WERI-Rb-1 (cell line): Measurements from ENCODE around the gene PSMD2.
A peak's percentile ranks its signal among the peaks of the same experiment; 100 is the strongest.

ENCODE experiments used
- DNase-seq: peaks from one replicate; pipeline ENCODE4 v3.0.0-alpha.2; 2020
- H3K27ac ChIP-seq: fragments of 250-450 bp; sonication (Bioruptor Pico); 2 replicates; pipeline ENCODE4 v1.5.1; 2020; ENCODE audit warnings: mild to moderate bottlenecking, moderate library complexity
- H3K27me3 ChIP-seq: fragments of 250-450 bp; sonication (Bioruptor Pico); 2 replicates; pipeline ENCODE4 v1.5.1; 2021; ENCODE audit warnings: mild to moderate bottlenecking, low read depth, moderate library complexity; ENCODE audit not compliant: insufficient read depth, severe bottlenecking
- H3K36me3 ChIP-seq: fragments of 250-450 bp; sonication (Bioruptor Pico); 2 replicates; pipeline ENCODE4 v1.5.1; 2020; ENCODE audit warnings: mild to moderate bottlenecking, moderate library complexity
- H3K4me3 ChIP-seq: 2 replicates; pipeline ENCODE4 v1.5.1; 2011; ENCODE audit warnings: low read depth, mild to moderate bottlenecking, control low read depth, low read length
- H3K9me3 ChIP-seq: fragments of 250-450 bp; sonication (Bioruptor Pico); 2 replicates; pipeline ENCODE4 v1.5.1; 2021; ENCODE audit warnings: mild to moderate bottlenecking, moderate library complexity; ENCODE audit not compliant: severe bottlenecking
- TF ChIP-seq, protein P1 (sequence below): IDR thresholded peaks from 2 replicates; pipeline ENCODE4 v1.5.1; 2011; ENCODE audit warnings: low read depth, mild to moderate bottlenecking, control low read depth, inconsistent platforms, low read length

PSMD2 gene

GRCh38 chr3:184257083-184257915 is 41.7 kb upstream of the PSMD2 start:
- H3K27me3 ChIP-seq = peaks cover 24% of the 10 kb centered on the region
- DNase-seq = no peak
- H3K9me3 ChIP-seq = no peaks in the 10 kb centered on the region
- TF ChIP-seq, protein P1, sequence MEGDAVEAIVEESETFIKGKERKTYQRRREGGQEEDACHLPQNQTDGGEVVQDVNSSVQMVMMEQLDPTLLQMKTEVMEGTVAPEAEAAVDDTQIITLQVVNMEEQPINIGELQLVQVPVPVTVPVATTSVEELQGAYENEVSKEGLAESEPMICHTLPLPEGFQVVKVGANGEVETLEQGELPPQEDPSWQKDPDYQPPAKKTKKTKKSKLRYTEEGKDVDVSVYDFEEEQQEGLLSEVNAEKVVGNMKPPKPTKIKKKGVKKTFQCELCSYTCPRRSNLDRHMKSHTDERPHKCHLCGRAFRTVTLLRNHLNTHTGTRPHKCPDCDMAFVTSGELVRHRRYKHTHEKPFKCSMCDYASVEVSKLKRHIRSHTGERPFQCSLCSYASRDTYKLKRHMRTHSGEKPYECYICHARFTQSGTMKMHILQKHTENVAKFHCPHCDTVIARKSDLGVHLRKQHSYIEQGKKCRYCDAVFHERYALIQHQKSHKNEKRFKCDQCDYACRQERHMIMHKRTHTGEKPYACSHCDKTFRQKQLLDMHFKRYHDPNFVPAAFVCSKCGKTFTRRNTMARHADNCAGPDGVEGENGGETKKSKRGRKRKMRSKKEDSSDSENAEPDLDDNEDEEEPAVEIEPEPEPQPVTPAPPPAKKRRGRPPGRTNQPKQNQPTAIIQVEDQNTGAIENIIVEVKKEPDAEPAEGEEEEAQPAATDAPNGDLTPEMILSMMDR = no peak
- no peaks in the 10 kb centered on the region for H3K36me3 ChIP-seq
- H3K4me3 ChIP-seq = no peak overlapping the region
- no peak overlapping the region for H3K27ac ChIP-seq

- TF ChIP-seq, protein P1 = no peak
- Histone ChIP-seq H3K4me3 (no peak overlapping the region), H3K27me3 (peaks cover 30% of the 10 kb centered on the region), H3K27ac (no peak overlapping the region), H3K36me3 (no peaks in the 10 kb centered on the region), H3K9me3 (no peaks in the 10 kb centered on the region)
- DNase-seq = no peak
These were observed 40.1 kb upstream of the PSMD2 start for GRCh38 chr3:184258926-184259325.

- TF ChIP-seq, protein P1 = no peak
- Histone ChIP-seq H3K27me3 (peaks cover 30% of the 10 kb centered on the region), H3K4me3 (no peak overlapping the region), H3K9me3 (no peaks in the 10 kb centered on the region), H3K27ac (no peak overlapping the region), H3K36me3 (no peaks in the 10 kb centered on the region)
- DNase-seq = no peak
These were observed 39.6 kb upstream of the PSMD2 start for GRCh38 chr3:184259396-184259877.

DNA sequence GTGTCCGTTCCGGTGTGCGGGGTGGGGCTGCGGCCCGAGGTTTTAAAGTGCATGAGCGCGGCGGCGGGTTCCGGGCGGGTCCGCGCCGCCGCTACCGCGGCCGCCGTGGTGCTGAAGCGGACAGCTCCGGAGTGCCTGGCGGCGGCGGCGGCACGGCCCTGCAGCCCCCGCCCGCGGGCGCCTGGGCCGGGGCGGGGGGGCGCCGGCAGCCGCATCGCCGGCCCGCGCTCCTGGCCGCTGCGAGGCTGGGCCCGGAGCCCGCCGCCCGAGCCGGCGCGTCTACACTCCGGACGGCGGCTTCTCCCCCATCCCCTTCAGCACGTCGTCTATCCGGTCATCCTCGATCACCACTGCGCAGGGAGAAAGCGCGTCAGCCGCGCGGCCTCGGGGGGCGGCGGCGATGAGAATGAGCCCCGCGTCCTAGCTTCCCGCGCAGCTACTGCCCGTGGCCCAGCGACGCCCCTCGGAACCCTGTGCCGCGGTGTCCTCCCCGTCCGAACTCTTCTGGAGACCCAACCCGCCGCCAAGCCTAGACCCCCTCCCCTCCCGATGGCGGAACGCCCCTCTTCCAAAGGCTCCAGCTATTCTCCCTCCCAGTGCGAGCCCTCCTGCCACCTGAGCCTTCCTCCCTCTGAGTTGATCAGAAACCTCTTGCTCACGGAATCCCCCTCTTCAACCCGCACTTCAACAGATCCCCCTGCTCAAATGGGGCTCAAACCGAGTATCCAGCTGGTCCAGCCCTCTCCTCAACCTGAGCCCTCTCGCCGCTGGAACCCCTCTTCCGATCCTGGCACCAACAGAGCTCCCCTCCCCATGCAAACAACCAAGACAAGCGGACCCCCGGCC is 38.9 kb upstream of the PSMD2 start:
- TF ChIP-seq, protein P1 = no peak
- H3K27ac ChIP-seq = no peak overlapping the region
- DNase-seq = no peak
- peaks cover 30% of the 10 kb centered on the region for H3K27me3 ChIP-seq
- H3K36me3 ChIP-seq = no peaks in the 10 kb centered on the region
- no peaks in the 10 kb centered on the region for H3K9me3 ChIP-seq
- peak overlapping the region; percentile 75 for H3K4me3 ChIP-seq

DNA sequence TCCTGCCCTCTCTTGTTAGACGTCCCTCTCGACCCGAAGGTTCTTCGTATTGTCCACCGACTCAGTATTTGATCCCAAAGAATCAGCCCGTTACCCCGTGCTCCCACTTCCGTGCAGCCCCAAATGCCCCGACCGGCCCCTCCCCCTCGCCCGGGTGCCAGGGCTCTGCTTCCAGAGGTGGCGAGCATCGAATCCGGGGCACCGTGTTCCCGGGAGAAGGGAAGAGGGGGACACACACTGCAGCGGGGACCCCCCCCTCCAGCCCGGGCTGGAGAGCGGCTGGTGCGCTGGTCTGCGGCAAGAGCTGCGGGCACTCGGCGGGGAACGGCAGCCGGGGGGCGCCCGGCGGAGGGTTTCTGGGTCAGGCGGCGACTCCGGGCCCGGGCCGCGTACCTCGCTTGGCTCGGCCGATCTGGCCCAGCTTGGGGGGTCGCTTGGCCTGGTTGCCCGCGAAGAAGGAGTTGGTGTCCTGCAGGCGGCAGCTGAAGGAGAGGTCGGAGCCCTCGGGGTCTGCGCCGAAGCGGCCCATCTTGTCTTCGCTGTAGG is 38.2 kb upstream of the PSMD2 start:
- H3K36me3 ChIP-seq = no peaks in the 10 kb centered on the region
- peaks cover 30% of the 10 kb centered on the region for H3K27me3 ChIP-seq
- H3K4me3 ChIP-seq = peak overlapping the region; percentile 75
- no peak for DNase-seq
- H3K9me3 ChIP-seq = no peaks in the 10 kb centered on the region
- TF ChIP-seq, protein P1 = no peak
- 0 out of 2 replicates have a peak overlapping the region, but pooled peaks have one; percentile 43 for H3K27ac ChIP-seq
